K562 (cell line): ENCODE data around the gene TACC3. TPM values are rescaled to one million over a fixed set of nuclear protein-coding genes. Genes with fewer than 3 reads are reported as not detected.

Experiments used
- ARID1B ChIP-seq: fragments of 450-650 bp; IDR thresholded peaks from 2 replicates; pipeline ENCODE4 v1.6.1; 2016; ENCODE audit warnings: antibody characterized with exemption, mild to moderate bottlenecking, inconsistent platforms
- ATF1 ChIP-seq, 2 experiments: fragments of 450-650 bp in 1 of 2; IDR thresholded peaks; 2 replicates each; pipeline ENCODE4 v1.6.1; 2016; ENCODE audit warnings: missing compliant biosample characterization in 1 of 2, missing genetic modification characterization in 1 of 2
- C11orf30 ChIP-seq: fragments of 450-650 bp; IDR thresholded peaks from 2 replicates; pipeline ENCODE4 v1.6.1; 2016; ENCODE audit warnings: low read depth, mild to moderate bottlenecking
- CC2D1A ChIP-seq: fragments of 450-650 bp; IDR thresholded peaks from 2 replicates; pipeline ENCODE4 v1.6.1; 2017; ENCODE audit warnings: mild to moderate bottlenecking
- DPF2 ChIP-seq: fragments of 450-650 bp; IDR thresholded peaks from 2 replicates; pipeline ENCODE4 v1.6.1; 2016
- EP400 ChIP-seq: fragments of 450-650 bp; IDR thresholded peaks from 2 replicates; pipeline ENCODE4 v1.6.1; 2017; ENCODE audit warnings: antibody characterized with exemption, mild to moderate bottlenecking, moderate library complexity
- HDGF ChIP-seq: fragments of 450-650 bp; IDR thresholded peaks from 2 replicates; pipeline ENCODE4 v1.6.1; 2016
- HLTF ChIP-seq: fragments of 450-650 bp; IDR thresholded peaks from 2 replicates; pipeline ENCODE4 v1.6.1; 2016
- MAFG ChIP-seq: fragments of 450-650 bp; conservative IDR thresholded peaks from 2 replicates; pipeline ENCODE4 v1.6.1; 2016; ENCODE audit warnings: missing genetic modification characterization, missing compliant biosample characterization
- MNT ChIP-seq, 2 experiments: fragments of 450-650 bp; conservative IDR thresholded peaks; 2 replicates each; pipeline ENCODE4 v1.6.1; 2017; ENCODE audit warnings: mild to moderate bottlenecking in 2 of 2, moderate library complexity in 2 of 2
- NFE2L1 ChIP-seq: fragments of 450-650 bp; IDR thresholded peaks from 2 replicates; pipeline ENCODE4 v1.6.1; 2016; ENCODE audit warnings: missing genetic modification characterization, low read depth, mild to moderate bottlenecking, missing compliant biosample characterization, moderate library complexity, borderline replicate concordance
- NFIC ChIP-seq: fragments of 450-650 bp; IDR thresholded peaks from 2 replicates; pipeline ENCODE4 v1.6.1; 2017; ENCODE audit warnings: mild to moderate bottlenecking, inconsistent platforms
- NR2C2 ChIP-seq, 2 experiments: fragments of 200-800 bp in 1 of 2; sonication (Bioruptor generic) in 1 of 2; sonication (generic) in 1 of 2; formaldehyde crosslinking in 1 of 2; IDR thresholded peaks; 2 replicates each; pipeline versions ENCODE4 v1.6.1 to v1.8.0; 2016 to 2022; ENCODE audit warnings: mild to moderate bottlenecking in 1 of 2, missing compliant biosample characterization in 1 of 2, missing genetic modification characterization in 1 of 2, missing genetic modification reagents in 1 of 2
- NRF1 ChIP-seq, 2 experiments: fragments of 450-650 bp; IDR thresholded peaks in 1 of 2; conservative IDR thresholded peaks in 1 of 2; 2 replicates each; pipeline ENCODE4 v1.6.1; 2014; ENCODE audit warnings: mild to moderate bottlenecking in 2 of 2
- RCOR1 ChIP-seq, 2 experiments: IDR thresholded peaks; 2 replicates each; pipeline ENCODE4 v1.6.1; 2012; ENCODE audit warnings: low read depth in 2 of 2, low read length in 2 of 2, borderline replicate concordance in 1 of 2, improper control_type of control experiment in 1 of 2
- SAP30 ChIP-seq: fragments of 200-600 bp; sonication (generic); IDR thresholded peaks from 2 replicates; pipeline ENCODE4 v1.6.1; 2012; ENCODE audit warnings: borderline replicate concordance, low read depth, mild to moderate bottlenecking, moderate library complexity, low read length, control low read depth, inconsistent platforms; ENCODE audit not compliant: insufficient read depth, poor library complexity, severe bottlenecking
- SMARCC2 ChIP-seq: fragments of 450-650 bp; IDR thresholded peaks from 2 replicates; pipeline ENCODE4 v1.6.1; 2017; ENCODE audit warnings: antibody characterized with exemption, moderate library complexity, mild to moderate bottlenecking, low read depth
- SMARCE1 ChIP-seq: fragments of 450-650 bp; IDR thresholded peaks from 2 replicates; pipeline ENCODE4 v1.7.1; 2016; ENCODE audit warnings: mild to moderate bottlenecking
- TAF9B ChIP-seq: fragments of 450-650 bp; IDR thresholded peaks from 2 replicates; pipeline ENCODE4 v1.6.1; 2018; ENCODE audit warnings: mild to moderate bottlenecking; ENCODE audit not compliant: partially characterized antibody
- ZEB2 ChIP-seq: fragments of 450-650 bp; IDR thresholded peaks from 2 replicates; pipeline ENCODE4 v1.6.1; 2016
- ZNF24 ChIP-seq: fragments of 450-650 bp; IDR thresholded peaks from 2 replicates; pipeline ENCODE4 v1.6.1; 2016
- ZNF280B ChIP-seq: fragments of 250-450 bp; sonication (Bioruptor Pico); IDR thresholded peaks from 2 replicates; pipeline ENCODE4 v1.5.1; 2021; ENCODE audit warnings: mild to moderate bottlenecking
- ZNF316 ChIP-seq: fragments of 450-650 bp; IDR thresholded peaks from 2 replicates; pipeline ENCODE4 v1.6.1; 2016
- ZNF655 ChIP-seq: fragments of 250-450 bp; sonication (Bioruptor Pico); IDR thresholded peaks from 2 replicates; pipeline ENCODE4 v1.5.0; 2021
- polyA plus RNA-seq, 8 experiments: library from polyadenylated mRNA; depleted of rRNA in 4 of 8; stranded (reverse) in 5 of 8; unstranded in 3 of 8; fragments of >200 nt; fragmentation: Nextera tagmentation in 2 of 8; fragmentation: Illumina TruSeq in 1 of 8; extraction: Ambion mirVana in 2 of 8; extraction: Trizol in 1 of 8; gene quantifications; 2 replicates each; pipeline versions ENCODE4 v1.2.1 to v1.2.3, GENCODE V29; 2011 to 2014; ENCODE audit warnings: inconsistent platforms in 1 of 8, missing spikeins in 1 of 8
- total RNA-seq, 7 experiments: library from RNA; depleted of rRNA in 6 of 7; stranded (reverse); fragments of >200 nt in 6 of 7; fragmentation: Illumina TruSeq in 2 of 7; extraction: Trizol in 2 of 7; gene quantifications; 2 replicates each; pipeline versions ENCODE4 v1.2.1 to v1.2.3, GENCODE V29; 2011 to 2021; ENCODE audit warnings: low replicate concordance in 1 of 7

TACC3 gene
- total and polyA plus RNA-seq, 9 of the 15 experiments (the other 6 are each of a cell fraction or from before 2014, with no cell fraction given), result 1.9 to 122 (median 55.6) TPM

DNA sequence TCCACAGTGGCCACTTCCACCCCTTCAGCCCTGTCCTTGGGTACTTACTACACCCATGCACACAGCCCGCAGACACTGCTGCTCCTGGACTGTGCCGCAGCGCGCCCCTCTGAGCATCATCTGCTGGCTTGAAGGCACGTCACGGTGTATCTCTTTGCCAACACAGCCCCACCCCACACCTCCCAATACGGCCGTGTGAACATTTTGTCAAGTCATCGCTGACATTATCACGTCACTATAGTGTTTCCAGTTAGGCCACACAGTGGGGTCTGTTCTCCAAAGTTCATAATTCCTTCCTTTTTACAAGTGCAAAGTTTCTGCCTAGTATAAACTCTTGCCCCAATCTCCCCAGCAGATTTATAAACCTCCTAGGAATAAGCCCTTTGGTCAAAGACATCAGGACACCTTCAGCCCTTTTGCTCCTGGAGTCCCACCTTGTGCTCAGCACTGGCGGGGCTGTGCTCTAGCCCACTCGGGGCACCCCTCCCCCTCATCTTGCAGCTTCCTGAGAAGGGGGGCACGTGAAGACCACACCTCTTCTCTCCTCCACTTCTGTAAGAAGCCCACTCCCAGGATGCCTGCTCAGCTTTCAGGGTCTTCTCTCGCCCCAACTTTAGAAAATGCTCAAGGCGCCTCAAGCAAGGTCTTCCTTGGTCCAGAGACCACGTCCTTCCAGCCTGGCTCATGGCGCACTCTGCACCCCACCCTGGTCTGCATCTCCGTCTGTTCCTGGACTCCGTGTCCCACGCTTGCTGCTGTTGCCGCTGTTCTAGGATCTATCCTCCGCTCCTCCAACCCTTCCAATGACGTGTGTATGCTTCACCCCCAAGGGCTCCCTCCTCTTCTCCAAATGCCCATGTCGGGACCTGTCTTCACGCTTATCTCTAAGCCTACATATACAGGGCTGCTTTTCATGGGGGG lies 44.5 kb upstream of the TACC3 start (continued):
- TF ChIP-seq ZNF280B (CRISPR knock-in tag), result no peak
- peak in 1 of 2 experiments; percentile 59; a peak in 1 of 4 replicates for TF ChIP-seq RCOR1 (IDR thresholded peaks at IDR 0.05; ENCODE audit: borderline replicate concordance in 1 of 2, low read depth in 2 of 2, low read length in 2 of 2)
- peak; percentile 98 for TF ChIP-seq ZNF316
- TF ChIP-seq SAP30, result no peak
- TF ChIP-seq SMARCE1, result peak; percentile 64; the same call in 1 of the 2 replicates
- no peak for TF ChIP-seq HDGF
- no peak for TF ChIP-seq HLTF
- no peak for TF ChIP-seq NR2C2 (CRISPR knock-in tag; IDR thresholded peaks at IDR 0.05)
- TF ChIP-seq NR2C2 (tag; IDR thresholded peaks at IDR 0.05), result no peak
- no peak for TF ChIP-seq CC2D1A
- no peak for TF ChIP-seq ZEB2
- no peak for TF ChIP-seq ATF1 (CRISPR knock-in tag; IDR thresholded peaks at IDR 0.05)
- TF ChIP-seq ATF1 (tag; IDR thresholded peaks at IDR 0.05), result peak; percentile 80
- peak; percentile 98 for TF ChIP-seq MAFG
- peak; percentile 96 for TF ChIP-seq C11orf30
- TF ChIP-seq NRF1 (conservative IDR thresholded peaks at IDR 0.05 in 1 of 2, IDR thresholded peaks at IDR 0.05 in 1 of 2), result 0 out of 4 replicates have a peak, but pooled peaks of 1 of the 2 experiments have one; percentile 10
- peak; percentile 27 for TF ChIP-seq TAF9B
- TF ChIP-seq MNT (conservative IDR thresholded peaks at IDR 0.05), result 0 out of 4 replicates have a peak, but pooled peaks of 1 of the 2 experiments have one; percentile 31
- 0 out of 2 replicates have a peak, but pooled peaks have one; percentile 11 for TF ChIP-seq NFIC
- peak; percentile 64; the same call in 1 of the 2 replicates for TF ChIP-seq SMARCC2
- no peak for TF ChIP-seq ZNF655 (CRISPR knock-in tag)
- TF ChIP-seq EP400, result peak; percentile 44; the same call in 1 of the 2 replicates
- TF ChIP-seq ARID1B, result peak; percentile 53; the same call in 1 of the 2 replicates
- TF ChIP-seq NFE2L1 (tag), result peak; percentile 87
- no peak for TF ChIP-seq ZNF24
- TF ChIP-seq DPF2, result peak; percentile 82
